Lower lobe of right lung (tissue), 2 donors: Measurements from ENCODE around the gene PLPP7. TPM values are rescaled to one million over a fixed set of nuclear protein-coding genes. Genes with fewer than 3 reads are reported as not detected.

Source experiments
- ATAC-seq, 2 donors: fragments of 200-7000 bp; cut with Tn5 transposase; one replicate each; pipeline ENCODE4 v1.9.1; 2020 to 2022; ENCODE audit warnings: mild to moderate bottlenecking in 2 of 2, moderate library complexity in 2 of 2
- DNase-seq: peaks from one replicate; pipeline ENCODE4 v3.0.0-alpha.2; 2020
- H3K27ac ChIP-seq: fragments of 200-600 bp; one replicate; pipeline ENCODE4 v1.8.0; 2022
- H3K27me3 ChIP-seq: fragments of 200-600 bp; one replicate; pipeline ENCODE4 v1.8.0; 2022; ENCODE audit warnings: low read depth
- H3K36me3 ChIP-seq: fragments of 200-600 bp; one replicate; pipeline ENCODE4 v1.8.0; 2022; ENCODE audit warnings: mild to moderate bottlenecking
- H3K4me1 ChIP-seq: fragments of 200-600 bp; one replicate; pipeline ENCODE4 v1.8.0; 2022
- H3K4me3 ChIP-seq: fragments of 200-600 bp; one replicate; pipeline ENCODE4 v1.8.0; 2022; ENCODE audit warnings: mild to moderate bottlenecking
- H3K9me3 ChIP-seq: fragments of 200-600 bp; one replicate; pipeline ENCODE4 v1.8.0; 2022
- CTCF ChIP-seq: fragments of 200-600 bp; IDR thresholded peaks from one replicate; pipeline ENCODE4 v1.8.0; 2022; ENCODE audit warnings: antibody characterized with exemption, mild to moderate bottlenecking
- intact Hi-C: fragments of 100-400 bp; cut with DNase I; formaldehyde crosslinking; loops from one replicate; pipeline ENCODE4 v1.11.0; 2022
- total RNA-seq: library from RNA; stranded (reverse); fragmentation: NEBNext Ultra II Directional; extraction: Animal tissue kit (Norgen Biotek cat#: 25700); gene quantifications from one replicate; pipeline ENCODE4 v1.2.1, GENCODE V29; 2021
- donor health status: DM: no; HTN: yes; CAD: no; lungs with severe emphysema.

PLPP7 gene
- total RNA-seq, 1 donor from 2014 or later, result 1.7 TPM

- Histone ChIP-seq H3K4me1 (no peaks in the 10 kb centered on the region), H3K9me3 (no peaks in the 10 kb centered on the region), H3K27me3 (no peaks in the 10 kb centered on the region), H3K36me3 (no peaks in the 10 kb centered on the region), H3K4me3 (peak overlapping the region; percentile 51), H3K27ac (no peak overlapping the region)
- no peak for ATAC-seq
- no peak for DNase-seq
- intact Hi-C loops, result no loop called here
- no peak for TF ChIP-seq CTCF
Observed at GRCh38 chr9:131290767-131291370, 1.3 kb downstream of the PLPP7 start.

GRCh38 chr9:131291795-131292315 is 2.3 kb downstream of the PLPP7 start:
- H3K9me3 ChIP-seq, result no peaks in the 10 kb centered on the region
- TF ChIP-seq CTCF, result no peak
- no peak for DNase-seq
- no peaks in the 10 kb centered on the region for H3K4me1 ChIP-seq
- no peak overlapping the region for H3K27ac ChIP-seq
- no peak overlapping the region for H3K4me3 ChIP-seq
- intact Hi-C loops, result no loop called here
- H3K36me3 ChIP-seq, result no peaks in the 10 kb centered on the region
- no peak for ATAC-seq
- H3K27me3 ChIP-seq, result no peaks in the 10 kb centered on the region

GRCh38 chr9:131292937-131293336 is 3.4 kb downstream of the PLPP7 start:
- no peaks in the 10 kb centered on the region for H3K27me3 ChIP-seq
- H3K4me3 ChIP-seq, result no peak overlapping the region
- no peak for TF ChIP-seq CTCF
- DNase-seq (no peak), ATAC-seq (no peak)
- H3K9me3 ChIP-seq, result no peaks in the 10 kb centered on the region
- no peaks in the 10 kb centered on the region for H3K36me3 ChIP-seq
- H3K4me1 ChIP-seq, result no peaks in the 10 kb centered on the region
- H3K27ac ChIP-seq, result no peak overlapping the region
- intact Hi-C loops, result no loop called here

GRCh38 chr9:131296460-131296859 is 6.9 kb downstream of the PLPP7 start:
- no peaks in the 10 kb centered on the region for H3K36me3 ChIP-seq
- H3K9me3 ChIP-seq, result no peaks in the 10 kb centered on the region
- no peak for ATAC-seq
- DNase-seq, result no peak
- H3K27ac ChIP-seq, result no peak overlapping the region
- TF ChIP-seq CTCF, result no peak
- no peak overlapping the region for H3K4me3 ChIP-seq
- intact Hi-C loops, result no loop called here
- no peaks in the 10 kb centered on the region for H3K4me1 ChIP-seq
- H3K27me3 ChIP-seq, result no peaks in the 10 kb centered on the region

GRCh38 chr9:131296906-131297500 is 7.5 kb downstream of the PLPP7 start:
- TF ChIP-seq CTCF, result no peak
- DNase-seq (no peak), ATAC-seq (no peak)
- no peaks in the 10 kb centered on the region for H3K27me3 ChIP-seq
- intact Hi-C loops, result no loop called here
- no peaks in the 10 kb centered on the region for H3K4me1 ChIP-seq
- no peaks in the 10 kb centered on the region for H3K9me3 ChIP-seq
- no peaks in the 10 kb centered on the region for H3K36me3 ChIP-seq
- no peak overlapping the region for H3K4me3 ChIP-seq
- H3K27ac ChIP-seq, result no peak overlapping the region
